ENCODE measurements around the gene CEBPZOS.

The CEBPZOS gene

DNA sequence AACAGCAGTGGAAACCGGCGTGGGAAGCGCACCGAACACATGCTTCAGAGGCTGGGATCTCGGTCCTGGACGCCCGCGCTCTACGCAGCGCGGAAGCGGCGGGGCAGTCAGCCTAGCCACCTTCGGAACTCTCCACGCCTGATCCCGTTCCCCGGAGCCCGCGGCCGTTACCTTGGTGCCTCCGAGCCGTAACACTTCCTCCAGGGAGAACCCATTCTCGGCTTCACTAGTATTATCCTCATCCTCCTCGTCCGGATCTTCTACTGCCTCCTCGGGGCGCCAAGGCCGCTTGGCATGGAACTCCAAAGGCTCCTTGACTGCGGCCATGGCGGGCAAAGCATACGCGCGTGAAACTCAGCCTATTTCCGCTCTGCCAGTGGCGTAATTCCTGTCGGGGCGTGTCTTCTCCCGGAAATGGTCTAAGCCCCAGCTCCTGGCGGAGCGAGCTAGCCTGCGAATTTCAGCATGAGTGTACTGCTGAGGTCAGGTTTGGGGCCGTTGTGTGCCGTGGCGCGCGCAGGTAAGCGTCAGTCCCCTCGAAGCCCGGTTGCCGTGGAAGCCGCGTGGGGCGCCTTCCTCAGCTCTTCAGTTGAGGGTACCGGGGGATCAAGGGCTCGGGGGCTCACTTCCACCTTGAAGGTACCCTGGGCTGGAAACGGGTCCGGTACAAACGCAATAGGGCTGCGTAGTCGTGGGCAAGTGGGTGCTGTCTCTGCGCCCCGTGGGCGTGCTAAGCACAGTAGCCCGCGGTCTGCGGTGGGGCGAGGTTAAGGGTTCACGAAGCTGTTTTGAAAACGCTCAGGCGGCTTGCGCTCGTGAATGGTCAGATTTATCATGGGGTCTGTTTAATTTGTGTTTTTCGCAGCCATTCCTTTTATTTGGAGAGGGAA, 35.2 kb downstream of the CEBPZOS start, which contains the start of the genes CEBPZ and NDUFAF7:
Gene CEBPZ, minus strand, starts transcription at position 356 of the 890 bp plus-strand sequence. Its CDS starts 29 bp downstream, at position 327.
Gene NDUFAF7, plus strand, starts transcription at position 418 of the 890 bp plus-strand sequence. Its CDS starts 48 bp downstream, at position 466.
- peak; percentile 61 to 70 (median 62) for DNase-seq (ENCODE audit: low read depth in 3 of 3, low spot score in 1 of 3)

DNA sequence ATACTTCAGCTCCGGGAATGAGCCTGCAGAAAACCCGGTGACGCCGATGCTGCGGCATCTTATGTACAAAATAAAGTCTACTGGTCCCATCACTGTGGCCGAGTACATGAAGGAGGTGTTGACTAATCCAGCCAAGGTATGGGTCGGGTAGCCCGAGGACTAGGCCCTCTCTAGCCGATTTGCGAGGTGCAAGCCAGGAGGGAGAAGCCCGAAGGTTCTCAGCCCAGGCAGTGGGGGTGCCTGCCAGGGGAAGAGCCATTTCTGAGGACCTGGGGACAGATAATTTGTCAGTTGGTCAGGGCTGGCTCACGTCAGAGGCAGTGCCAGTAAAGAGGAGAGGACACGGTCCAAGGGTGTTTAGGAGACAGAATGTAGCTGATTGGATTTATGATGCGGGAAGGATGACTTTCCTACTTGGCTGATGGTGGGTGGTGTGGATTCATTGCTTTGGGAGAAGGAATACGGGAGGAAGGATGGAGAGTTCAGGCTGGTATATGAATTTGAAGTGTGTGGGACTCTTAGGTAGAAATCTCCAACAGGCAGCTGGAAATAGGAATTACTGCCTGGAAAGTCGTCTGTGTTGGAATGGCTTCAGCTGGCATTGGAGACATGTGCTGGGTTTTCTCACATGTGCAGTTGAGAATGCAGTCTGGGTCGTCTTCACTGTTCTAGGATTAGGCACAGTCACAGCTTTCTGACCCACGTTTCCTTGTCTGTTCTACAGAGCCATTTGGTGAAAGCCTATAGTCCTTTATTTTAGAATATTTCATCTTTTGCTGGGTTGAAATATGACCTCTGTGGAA, 36.0 kb downstream of the CEBPZOS start:
- DNase-seq (ENCODE audit: low read depth in 3 of 3, low spot score in 1 of 3), result no peak

DNA sequence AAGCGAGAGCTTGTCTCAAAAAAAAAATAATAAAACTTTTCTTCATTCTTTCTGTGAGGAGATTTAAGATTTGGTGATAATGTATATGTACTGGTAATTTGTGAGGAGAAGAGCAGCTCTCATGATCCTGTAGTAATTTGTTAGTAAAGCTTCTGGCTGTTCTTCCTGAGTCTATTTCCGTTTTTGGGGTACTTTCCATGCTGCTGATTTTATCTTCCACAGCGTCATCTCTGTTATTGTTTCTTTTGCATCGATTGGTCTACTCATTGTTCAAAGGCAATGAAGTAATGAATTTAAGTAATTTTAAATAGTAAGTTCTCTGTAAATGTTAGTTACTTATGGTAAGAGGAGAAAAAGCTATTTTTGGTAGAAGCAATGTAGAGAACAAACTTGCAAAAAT, 47.1 kb downstream of the CEBPZOS start:
- DNase-seq (ENCODE audit: low read depth in 3 of 3, low spot score in 1 of 3), result no peak

DNA sequence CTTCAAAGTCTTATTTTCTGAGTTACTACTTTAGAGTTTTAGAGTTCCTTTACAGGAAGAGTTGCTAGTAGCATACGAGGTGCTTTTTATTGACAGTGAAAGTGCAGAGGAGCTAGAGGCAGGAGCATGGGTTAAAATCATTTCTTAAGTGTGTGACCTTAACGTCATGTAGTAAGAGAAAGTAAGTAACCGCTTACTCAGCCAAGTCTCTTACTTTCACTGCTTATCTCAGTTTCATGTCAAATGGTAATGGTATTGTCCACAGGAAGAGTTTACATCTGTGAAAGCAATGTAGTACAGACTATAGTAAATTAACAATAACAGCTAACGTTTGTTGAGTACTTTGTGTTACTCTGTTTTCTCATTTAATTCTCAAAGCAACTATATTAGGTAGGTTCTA, 47.7 kb downstream of the CEBPZOS start:
- no peak for DNase-seq (ENCODE audit: low read depth in 3 of 3, low spot score in 1 of 3)

DNA sequence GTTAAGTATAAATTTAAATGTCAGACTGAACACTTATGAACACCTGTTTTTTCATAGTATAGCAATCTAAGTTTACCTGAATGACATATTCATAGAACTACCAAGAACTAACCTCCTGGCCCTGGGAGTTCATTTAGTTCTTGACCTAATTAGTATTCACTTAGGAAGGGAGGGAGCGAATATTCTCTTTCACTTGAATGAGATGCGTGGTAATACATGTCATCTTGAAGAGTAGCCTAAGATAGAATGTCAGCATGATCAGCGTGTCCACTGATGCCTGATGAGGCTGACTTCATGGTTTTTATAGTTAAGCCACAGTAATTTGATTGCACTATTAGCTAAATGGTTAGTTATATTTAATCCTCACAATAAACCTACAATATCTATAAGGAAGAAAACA, 48.5 kb downstream of the CEBPZOS start:
- DNase-seq (ENCODE audit: low read depth in 3 of 3, low spot score in 1 of 3), result no peak

DNA sequence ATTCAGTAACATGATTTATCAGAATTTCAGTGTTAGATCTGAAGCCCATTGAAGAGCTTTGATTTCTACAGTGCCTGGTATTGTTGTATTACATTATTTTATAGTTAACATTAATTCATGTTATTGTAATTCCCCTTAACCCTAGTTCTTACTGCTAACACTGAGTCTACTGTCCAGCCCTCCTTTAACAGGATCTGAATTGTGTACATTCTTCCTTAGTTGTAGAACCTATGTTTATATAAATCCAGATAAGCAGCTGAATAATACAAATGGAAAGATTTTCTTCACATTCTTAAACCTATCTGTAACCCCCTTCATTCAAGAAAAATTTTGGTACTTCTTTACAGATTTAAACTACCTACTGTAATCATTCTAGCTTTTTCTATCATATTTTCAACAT, 49.9 kb downstream of the CEBPZOS start:
- no peak for DNase-seq (ENCODE audit: low read depth in 3 of 3, low spot score in 1 of 3)

DNA sequence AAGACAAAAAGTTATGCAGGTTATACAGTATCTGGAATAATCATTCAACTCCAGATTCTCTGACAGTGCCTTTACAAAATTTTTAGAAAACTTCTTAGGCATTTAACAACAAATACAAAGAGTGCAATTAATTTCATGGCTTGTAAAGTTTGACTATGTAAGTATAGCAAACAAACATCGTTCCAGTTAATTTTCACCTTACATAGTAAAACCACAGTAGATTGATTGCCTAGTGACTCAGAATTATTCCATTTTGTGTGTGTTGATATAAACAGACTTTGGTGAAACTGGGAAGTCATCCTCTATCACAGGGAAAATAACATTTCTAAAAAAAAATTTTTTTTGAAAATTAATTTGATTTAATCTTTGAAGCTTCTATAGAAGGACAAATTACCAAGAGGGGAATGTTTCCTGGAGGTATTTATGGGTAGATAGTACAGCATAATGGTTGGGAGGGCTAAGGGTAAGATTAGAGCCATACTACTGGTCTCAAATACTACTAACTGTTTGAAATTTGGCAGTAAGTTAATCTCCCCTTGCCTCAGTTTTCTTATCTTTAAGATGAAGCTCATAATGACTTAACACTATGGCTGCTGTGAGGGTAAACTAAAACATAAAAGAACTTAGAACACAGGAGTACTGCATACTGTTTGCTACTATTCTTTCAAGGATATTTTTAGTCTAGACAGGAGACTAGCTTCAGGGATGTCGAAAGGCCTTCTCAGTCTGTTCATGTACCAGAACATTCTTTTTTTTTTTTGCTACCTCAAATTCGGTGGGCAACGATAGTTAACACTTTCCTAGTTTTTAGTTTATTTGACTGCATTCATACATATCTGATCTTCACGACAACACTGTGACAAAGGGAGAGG, 54.8 kb downstream of the CEBPZOS start:
- no peak for DNase-seq (ENCODE audit: low read depth in 3 of 3, low spot score in 1 of 3)

Data from stimulated activated CD4-positive, alpha-beta T cell treated with anti-CD3 and anti-CD28 coated beads, TNF-alpha, amount 100 ng/mL, for 1 hour (primary cell).